Epithelial cell of proximal tubule (primary cell): ENCODE results near the gene SSTR1. TPM values are rescaled to one million over a fixed set of nuclear protein-coding genes. Genes with fewer than 3 reads are reported as not detected.

Experiments used
- DNase-seq: peaks from one replicate; pipeline ENCODE4 v3.0.0-alpha.2; 2011; ENCODE audit warnings: low read depth
- H3K4me3 ChIP-seq: 2 replicates; pipeline ENCODE4 v1.5.1; 2011; ENCODE audit warnings: low read depth, mild to moderate bottlenecking, low read length
- total RNA-seq: library from RNA; depleted of rRNA; stranded (reverse); fragments of >200 nt; gene quantifications from 2 replicates; pipeline ENCODE4 v1.2.3, GENCODE V29; 2015
- TF ChIP-seq, protein P1 (sequence below): conservative IDR thresholded peaks from 2 replicates; pipeline ENCODE4 v1.5.1; 2012; ENCODE audit warnings: low read depth, mild to moderate bottlenecking, low read length

Gene SSTR1
- total RNA-seq, 1 donor from 2014 or later, result 0.06 TPM

DNA sequence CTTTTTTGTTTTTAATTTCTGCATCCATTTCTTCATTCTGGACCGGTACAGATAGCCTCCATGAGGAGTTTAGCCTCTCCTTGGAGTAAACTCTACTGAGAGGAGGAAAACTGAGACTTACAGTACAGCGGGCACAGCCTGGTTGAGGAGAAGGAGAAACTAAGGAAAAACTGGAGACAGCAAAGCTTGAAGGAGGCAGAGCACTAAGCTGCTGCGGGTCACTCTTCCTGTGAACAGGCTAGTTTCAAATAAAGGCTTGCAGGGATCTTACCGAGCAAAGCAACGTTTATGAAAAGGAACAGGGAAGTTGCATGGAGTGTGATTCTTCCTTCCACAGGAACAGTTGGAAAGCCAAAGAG, 348 bp upstream of the SSTR1 start:
- TF ChIP-seq, protein P1, sequence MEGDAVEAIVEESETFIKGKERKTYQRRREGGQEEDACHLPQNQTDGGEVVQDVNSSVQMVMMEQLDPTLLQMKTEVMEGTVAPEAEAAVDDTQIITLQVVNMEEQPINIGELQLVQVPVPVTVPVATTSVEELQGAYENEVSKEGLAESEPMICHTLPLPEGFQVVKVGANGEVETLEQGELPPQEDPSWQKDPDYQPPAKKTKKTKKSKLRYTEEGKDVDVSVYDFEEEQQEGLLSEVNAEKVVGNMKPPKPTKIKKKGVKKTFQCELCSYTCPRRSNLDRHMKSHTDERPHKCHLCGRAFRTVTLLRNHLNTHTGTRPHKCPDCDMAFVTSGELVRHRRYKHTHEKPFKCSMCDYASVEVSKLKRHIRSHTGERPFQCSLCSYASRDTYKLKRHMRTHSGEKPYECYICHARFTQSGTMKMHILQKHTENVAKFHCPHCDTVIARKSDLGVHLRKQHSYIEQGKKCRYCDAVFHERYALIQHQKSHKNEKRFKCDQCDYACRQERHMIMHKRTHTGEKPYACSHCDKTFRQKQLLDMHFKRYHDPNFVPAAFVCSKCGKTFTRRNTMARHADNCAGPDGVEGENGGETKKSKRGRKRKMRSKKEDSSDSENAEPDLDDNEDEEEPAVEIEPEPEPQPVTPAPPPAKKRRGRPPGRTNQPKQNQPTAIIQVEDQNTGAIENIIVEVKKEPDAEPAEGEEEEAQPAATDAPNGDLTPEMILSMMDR, result no peak
- no peak for DNase-seq
- peak overlapping the region; percentile 62 for H3K4me3 ChIP-seq

GRCh38 chr14:38208618-38209562, 1.2 kb downstream of the SSTR1 start:
- H3K4me3 ChIP-seq, result peak overlapping the region; percentile 62
- TF ChIP-seq, protein P1, result peak; percentile 31
- no peak for DNase-seq

GRCh38 chr14:38209572-38210557, 2.2 kb downstream of the SSTR1 start:
- peak overlapping the region; percentile 62 for H3K4me3 ChIP-seq
- TF ChIP-seq, protein P1, result no peak
- DNase-seq, result no peak

DNA sequence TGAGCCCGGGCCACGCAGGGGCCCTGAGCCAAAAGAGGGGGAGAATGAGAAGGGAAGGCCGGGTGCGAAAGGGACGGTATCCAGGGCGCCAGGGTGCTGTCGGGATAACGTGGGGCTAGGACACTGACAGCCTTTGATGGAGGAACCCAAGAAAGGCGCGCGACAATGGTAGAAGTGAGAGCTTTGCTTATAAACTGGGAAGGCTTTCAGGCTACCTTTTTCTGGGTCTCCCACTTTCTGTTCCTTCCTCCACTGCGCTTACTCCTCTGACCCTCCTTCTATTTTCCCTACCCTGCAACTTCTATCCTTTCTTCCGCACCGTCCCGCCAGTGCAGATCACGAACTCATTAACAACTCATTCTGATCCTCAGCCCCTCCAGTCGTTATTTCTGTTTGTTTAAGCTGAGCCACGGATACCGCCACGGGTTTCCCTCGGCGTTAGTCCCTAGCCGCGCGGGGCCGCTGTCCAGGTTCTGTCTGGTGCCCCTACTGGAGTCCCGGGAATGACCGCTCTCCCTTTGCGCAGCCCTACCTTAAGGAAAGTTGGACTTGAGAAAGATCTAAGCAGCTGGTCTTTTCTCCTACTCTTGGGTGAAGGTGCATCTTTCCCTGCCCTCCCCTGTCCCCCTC, 3.0 kb downstream of the SSTR1 start:
- H3K4me3 ChIP-seq, result peak overlapping the region; percentile 17

DNA sequence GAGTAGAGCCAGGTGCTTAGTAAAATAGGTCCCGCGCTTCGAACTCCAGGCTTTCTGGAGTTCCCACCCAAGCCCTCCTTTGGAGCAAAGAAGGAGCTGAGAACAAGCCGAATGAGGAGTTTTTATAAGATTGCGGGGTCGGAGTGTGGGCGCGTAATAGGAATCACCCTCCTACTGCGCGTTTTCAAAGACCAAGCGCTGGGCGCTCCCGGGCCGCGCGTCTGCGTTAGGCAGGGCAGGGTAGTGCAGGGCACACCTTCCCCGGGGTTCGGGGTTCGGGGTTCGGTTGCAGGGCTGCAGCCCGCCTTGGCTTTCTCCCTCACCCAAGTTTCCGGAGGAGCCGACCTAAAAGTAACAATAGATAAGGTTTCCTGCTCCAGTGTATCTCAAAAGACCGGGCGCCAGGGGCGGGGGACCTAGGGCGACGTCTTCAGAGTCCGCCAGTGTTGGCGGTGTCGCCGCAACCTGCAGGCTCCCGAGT, 3.6 kb downstream of the SSTR1 start:
- no peak for DNase-seq
- TF ChIP-seq, protein P1, result no peak
- H3K4me3 ChIP-seq, result no peak overlapping the region

More for the DNA sequence above, 3.0 kb downstream of the SSTR1 start:
- no peak for DNase-seq
- TF ChIP-seq, protein P1, result peak; percentile 16

- DNase-seq, result no peak
- H3K4me3 ChIP-seq, result no peak overlapping the region
- TF ChIP-seq, protein P1, result no peak
Measured at GRCh38 chr14:38212111-38212510, 4.4 kb downstream of the SSTR1 start.
